H9 (cell line): ENCODE data around the gene JAK2. TPM values are rescaled to one million over a fixed set of nuclear protein-coding genes. Genes with fewer than 3 reads are reported as not detected.

Source experiments
- DNase-seq: peaks from one replicate; pipeline ENCODE4 v3.0.0-alpha.2; 2017
- H2AFZ ChIP-seq: one replicate; pipeline ENCODE4 v1.6.1; 2013; ENCODE audit warnings: mild to moderate bottlenecking, low read length, control low read depth, moderate library complexity
- H2AK5ac ChIP-seq: 2 replicates; pipeline ENCODE4 v1.6.1; 2013; ENCODE audit warnings: low read length, control low read depth, mixed read lengths; ENCODE audit not compliant: insufficient read length
- H2BK120ac ChIP-seq: one replicate; pipeline ENCODE4 v1.6.1; 2013; ENCODE audit warnings: low read depth, mild to moderate bottlenecking, low read length, control low read depth, inconsistent platforms; ENCODE audit not compliant: poor library complexity, severe bottlenecking
- H2BK12ac ChIP-seq: 2 replicates; pipeline ENCODE4 v1.6.1; 2013; ENCODE audit warnings: low read length, control low read depth, mixed read lengths, low read depth; ENCODE audit not compliant: insufficient read length
- H2BK15ac ChIP-seq: 2 replicates; pipeline ENCODE4 v1.6.1; 2013; ENCODE audit warnings: low read depth, low read length, control low read depth
- H2BK20ac ChIP-seq: one replicate; pipeline ENCODE4 v1.6.1; 2013; ENCODE audit warnings: low read depth, mild to moderate bottlenecking, low read length, control low read depth, inconsistent platforms; ENCODE audit not compliant: poor library complexity, severe bottlenecking
- H2BK5ac ChIP-seq: 2 replicates; pipeline ENCODE4 v1.6.1; 2013; ENCODE audit warnings: low read length, control low read depth, mixed read lengths; ENCODE audit not compliant: insufficient read length
- H3K14ac ChIP-seq: 2 replicates; pipeline ENCODE4 v1.6.1; 2013; ENCODE audit warnings: low read length, control low read depth; ENCODE audit not compliant: insufficient read depth
- H3K18ac ChIP-seq: 2 replicates; pipeline ENCODE4 v1.6.1; 2013; ENCODE audit warnings: low read depth, mild to moderate bottlenecking, mixed read lengths, low read length, control low read depth; ENCODE audit not compliant: insufficient read length
- H3K23ac ChIP-seq: 2 replicates; pipeline ENCODE4 v1.6.1; 2013; ENCODE audit warnings: low read length, control low read depth, mixed read lengths, low read depth; ENCODE audit not compliant: insufficient read length
- H3K23me2 ChIP-seq: 2 replicates; pipeline ENCODE4 v1.6.1; 2013; ENCODE audit warnings: low read depth, mild to moderate bottlenecking, mixed read lengths, low read length, control low read depth; ENCODE audit not compliant: insufficient read length, poor library complexity, severe bottlenecking
- H3K27ac ChIP-seq: 2 replicates; pipeline ENCODE4 v1.5.1; 2013; ENCODE audit warnings: low read length, control low read depth, mixed read lengths, low read depth; ENCODE audit not compliant: insufficient read length
- H3K27me3 ChIP-seq: 2 replicates; pipeline ENCODE4 v1.6.1; 2013; ENCODE audit warnings: low read length, control low read depth, inconsistent platforms; ENCODE audit not compliant: insufficient read depth
- H3K4ac ChIP-seq: 2 replicates; pipeline ENCODE4 v1.6.1; 2013; ENCODE audit warnings: low read depth, mild to moderate bottlenecking, control low read depth, inconsistent platforms, low read length, moderate library complexity
- H3K4me1 ChIP-seq: 2 replicates; pipeline ENCODE4 v1.6.1; 2013; ENCODE audit warnings: low read length, control low read depth, inconsistent platforms; ENCODE audit not compliant: insufficient read depth
- H3K4me2 ChIP-seq: 2 replicates; pipeline ENCODE4 v1.6.1; 2013; ENCODE audit warnings: low read length, control low read depth, mixed read lengths; ENCODE audit not compliant: insufficient read length, insufficient read depth
- H3K56ac ChIP-seq: 2 replicates; pipeline ENCODE4 v1.6.1; 2013; ENCODE audit warnings: low read depth, mild to moderate bottlenecking, mixed read lengths, low read length, control low read depth; ENCODE audit not compliant: insufficient read length
- H3K79me1 ChIP-seq: 2 replicates; pipeline ENCODE4 v1.6.1; 2013; ENCODE audit warnings: low read depth, mild to moderate bottlenecking, moderate library complexity, low read length, control low read depth, inconsistent platforms; ENCODE audit not compliant: insufficient read depth, poor library complexity, severe bottlenecking
- H3K79me2 ChIP-seq: 2 replicates; pipeline ENCODE4 v1.6.1; 2013; ENCODE audit warnings: low read length, control low read depth, inconsistent platforms; ENCODE audit not compliant: insufficient read depth
- H3K9ac ChIP-seq: 2 replicates; pipeline ENCODE4 v1.6.1; 2013; ENCODE audit warnings: low read length, control low read depth, mixed read lengths; ENCODE audit not compliant: insufficient read length; ENCODE audit errors: extremely low read depth
- H3K9me3 ChIP-seq: one replicate; pipeline ENCODE4 v1.6.1; 2013; ENCODE audit warnings: low read depth, low read length, inconsistent platforms; ENCODE audit not compliant: control insufficient read depth
- H3T11ph ChIP-seq: one replicate; pipeline ENCODE4 v1.6.1; 2013; ENCODE audit warnings: mild to moderate bottlenecking, low read length, control low read depth, inconsistent platforms
- H4K20me1 ChIP-seq: one replicate; pipeline ENCODE4 v1.6.1; 2013; ENCODE audit not compliant: control insufficient read depth, insufficient read length, insufficient read depth
- H4K5ac ChIP-seq: 2 replicates; pipeline ENCODE4 v1.6.1; 2013; ENCODE audit warnings: low read depth, mild to moderate bottlenecking, mixed read lengths, low read length, control low read depth; ENCODE audit not compliant: insufficient read length
- H4K8ac ChIP-seq: replicated peaks from 2 replicates; pipeline ENCODE4 v1.6.1; 2013; ENCODE audit warnings: low read length, control low read depth, mixed read lengths, low read depth; ENCODE audit not compliant: insufficient read length
- H4K91ac ChIP-seq: 2 replicates; pipeline ENCODE4 v1.6.1; 2013; ENCODE audit warnings: low read depth, mild to moderate bottlenecking, moderate library complexity, mixed read lengths, low read length, control low read depth; ENCODE audit not compliant: insufficient read length
- H3K27ac Mint-ChIP-seq, 3 experiments: 2 replicates in 2 of 3; 3 replicates in 1 of 3; pipeline ENCODE4 v1.8.0; 2020 to 2021; ENCODE audit warnings: mixed read lengths in 3 of 3, mild to moderate bottlenecking in 1 of 3, moderate library complexity in 1 of 3
- H3K27me3 Mint-ChIP-seq: 2 replicates; pipeline ENCODE4 v1.8.0; 2021; ENCODE audit warnings: low read depth, mild to moderate bottlenecking, moderate library complexity, mixed read lengths
- H3K36me3 Mint-ChIP-seq, 3 experiments: 2 replicates in 2 of 3; 3 replicates in 1 of 3; pipeline ENCODE4 v1.8.0; 2020 to 2021; ENCODE audit warnings: low read depth in 3 of 3, mixed read lengths in 3 of 3; ENCODE audit not compliant: insufficient read depth in 1 of 3
- H3K4me1 Mint-ChIP-seq, 2 experiments: 2 replicates each; pipeline ENCODE4 v1.8.0; 2020; ENCODE audit warnings: mixed read lengths in 2 of 2
- H3K4me3 Mint-ChIP-seq, 2 experiments: 2 replicates in 1 of 2; 3 replicates in 1 of 2; pipeline ENCODE4 v1.8.0; 2020 to 2021; ENCODE audit warnings: mild to moderate bottlenecking in 2 of 2, mixed read lengths in 2 of 2, moderate library complexity in 1 of 2
- H3K9me3 Mint-ChIP-seq, 2 experiments: 2 replicates in 1 of 2; 3 replicates in 1 of 2; pipeline ENCODE4 v1.8.0; 2020; ENCODE audit warnings: mild to moderate bottlenecking in 2 of 2, mixed read lengths in 2 of 2, moderate library complexity in 1 of 2
- WGBS: extraction: QIAGEN DNeasy Blood & Tissue Kit; methylation state at CpG from one replicate; pipeline ENCODE4 v1.1.7; 2013; ENCODE audit warnings: missing lambda C conversion rate, low lambda C conversion rate, mixed read lengths; ENCODE audit not compliant: insufficient read length; ENCODE audit errors: extremely low coverage; 5-methylcytosine and 5-hydroxymethylcytosine counted together
- total RNA-seq: library from RNA; stranded (reverse); gene quantifications from 2 replicates; pipeline ENCODE4 v1.2.1, GENCODE V29; 2021
- TF ChIP-seq, protein P1 (sequence below): fragments of 200-600 bp; sonication (generic); conservative IDR thresholded peaks from 3 replicates; pipeline ENCODE4 v1.8.0; 2021; ENCODE audit warnings: antibody characterized with exemption, mild to moderate bottlenecking

Gene JAK2
- total RNA-seq, 1 experiment from 2014 or later: 3.4 TPM

DNA sequence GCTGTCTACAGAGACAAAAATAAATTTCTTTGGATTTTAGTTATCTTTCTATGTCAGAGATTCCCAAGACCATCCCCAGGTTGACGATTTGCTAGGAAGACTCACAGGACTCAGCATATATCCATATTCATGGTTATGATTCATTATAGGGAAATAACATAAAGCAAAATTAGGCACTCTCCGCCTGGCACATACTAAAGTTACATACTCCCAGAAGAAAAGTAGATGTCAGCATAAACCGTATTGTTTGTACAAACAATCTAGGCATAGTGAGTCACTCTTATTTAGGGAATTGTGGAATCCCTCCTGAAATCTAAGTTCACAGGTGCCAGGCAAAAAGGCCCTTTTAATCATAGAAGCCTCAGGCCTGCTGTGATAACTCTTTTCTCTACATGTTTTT, 137.4 kb downstream of the JAK2 start:
- Histone ChIP-seq H3K27ac (no peak overlapping the region), H3K27me3 (no peaks in the 10 kb centered on the region), H2AFZ (no peak overlapping the region), H3K23me2 (no peaks in the 10 kb centered on the region), H3K23ac (no peak overlapping the region), H3K4ac (no peak overlapping the region), H4K20me1 (no peaks in the 10 kb centered on the region), H3K56ac (no peak overlapping the region), H3K9me3 (no peaks in the 10 kb centered on the region), H3T11ph (no peak overlapping the region), H4K8ac (no peak overlapping the region), H3K4me1 (no peaks in the 10 kb centered on the region), H3K18ac (no peak overlapping the region), H3K79me1 (no peaks in the 10 kb centered on the region), H2BK20ac (no peak overlapping the region), H2BK5ac (no peak overlapping the region), H2BK15ac (no peak overlapping the region), H2BK120ac (no peak overlapping the region), H2AK5ac (no peak overlapping the region), H4K91ac (no peak overlapping the region), H3K14ac (no peak overlapping the region), H3K79me2 (no peaks in the 10 kb centered on the region), H2BK12ac (no peak overlapping the region), H3K9ac (no peak overlapping the region), H3K4me2 (no peak overlapping the region), H4K5ac (no peak overlapping the region)
- no CpG with 5 or more reads among the region's 3 CpGs for WGBS
- Mint-ChIP-seq H3K27ac (no peak overlapping the region), H3K9me3 (no peaks in the 10 kb centered on the region), H3K36me3 (no peaks in the 10 kb centered on the region), H3K27me3 (no peaks in the 10 kb centered on the region), H3K4me1 (no peaks in the 10 kb centered on the region), H3K4me3 (no peak overlapping the region)
- TF ChIP-seq, protein P1, sequence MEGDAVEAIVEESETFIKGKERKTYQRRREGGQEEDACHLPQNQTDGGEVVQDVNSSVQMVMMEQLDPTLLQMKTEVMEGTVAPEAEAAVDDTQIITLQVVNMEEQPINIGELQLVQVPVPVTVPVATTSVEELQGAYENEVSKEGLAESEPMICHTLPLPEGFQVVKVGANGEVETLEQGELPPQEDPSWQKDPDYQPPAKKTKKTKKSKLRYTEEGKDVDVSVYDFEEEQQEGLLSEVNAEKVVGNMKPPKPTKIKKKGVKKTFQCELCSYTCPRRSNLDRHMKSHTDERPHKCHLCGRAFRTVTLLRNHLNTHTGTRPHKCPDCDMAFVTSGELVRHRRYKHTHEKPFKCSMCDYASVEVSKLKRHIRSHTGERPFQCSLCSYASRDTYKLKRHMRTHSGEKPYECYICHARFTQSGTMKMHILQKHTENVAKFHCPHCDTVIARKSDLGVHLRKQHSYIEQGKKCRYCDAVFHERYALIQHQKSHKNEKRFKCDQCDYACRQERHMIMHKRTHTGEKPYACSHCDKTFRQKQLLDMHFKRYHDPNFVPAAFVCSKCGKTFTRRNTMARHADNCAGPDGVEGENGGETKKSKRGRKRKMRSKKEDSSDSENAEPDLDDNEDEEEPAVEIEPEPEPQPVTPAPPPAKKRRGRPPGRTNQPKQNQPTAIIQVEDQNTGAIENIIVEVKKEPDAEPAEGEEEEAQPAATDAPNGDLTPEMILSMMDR: no peak
- DNase-seq: no peak
